GM12891 (cell line): ENCODE results near the gene PI4KB.

Experiments used
- POLR2A ChIP-seq: IDR thresholded peaks from 2 replicates; pipeline ENCODE4 v1.6.1; 2011; ENCODE audit warnings: low read depth, low read length, control low read depth
- POLR2AphosphoS5 ChIP-seq: IDR thresholded peaks from 2 replicates; pipeline ENCODE4 v1.6.1; 2011; ENCODE audit warnings: low read depth, low read length, control low read depth

DNA sequence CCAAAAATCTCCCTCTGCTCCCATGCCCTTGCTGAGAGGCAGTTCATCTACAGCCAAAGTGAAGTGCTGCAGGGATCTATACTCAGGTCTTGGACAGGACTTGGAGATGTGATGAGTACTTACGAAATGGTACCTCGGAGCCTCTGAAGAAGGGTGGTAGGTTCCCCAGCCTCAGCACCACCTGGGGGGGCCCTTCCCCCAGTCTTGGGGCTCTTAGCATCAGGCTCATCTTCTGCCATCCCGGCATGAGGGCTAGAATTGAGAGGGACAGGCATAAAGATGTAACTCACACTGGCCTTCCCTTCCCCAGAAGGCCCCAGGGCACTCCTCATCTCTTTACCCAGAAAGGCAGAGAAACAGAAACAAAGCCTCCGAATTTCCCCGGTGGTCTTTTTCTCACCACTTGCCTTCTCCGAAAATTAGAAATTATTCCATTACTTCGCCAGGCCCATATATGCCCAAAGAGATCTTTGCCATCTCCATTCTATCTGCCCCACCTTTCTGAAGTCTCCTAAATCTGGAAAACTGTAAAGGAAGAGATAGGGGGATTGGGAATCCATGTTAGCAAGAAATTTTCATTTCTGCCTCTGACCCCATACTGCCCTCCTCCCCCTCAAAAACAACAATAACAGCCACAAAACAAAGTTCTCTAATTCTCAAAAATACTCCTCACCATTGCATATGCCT, 19.0 kb upstream of the PI4KB start:
- TF ChIP-seq POLR2AphosphoS5: no peak
- no peak for TF ChIP-seq POLR2A
